Right lobe of liver (tissue), 4 donors: ENCODE measurements around the gene SETD5.

Source experiments
- POLR2A ChIP-seq: fragments of 450-650 bp; IDR thresholded peaks from one replicate; pipeline ENCODE4 v1.6.1; 2017; ENCODE audit warnings: antibody characterized with exemption, mild to moderate bottlenecking
- TF ChIP-seq, protein P1 (sequence below), 4 donors: fragments of 200-600 bp in 3 of 4; fragments of 450-650 bp in 1 of 4; IDR thresholded peaks; one replicate each; pipeline versions ENCODE4 v1.5.1 to v1.8.0; 2016 to 2022; ENCODE audit warnings: antibody characterized with exemption in 4 of 4, mild to moderate bottlenecking in 2 of 4
- donor health status: DM: no; HTN: no; CAD: no.
- donor health status: DM: no; HTN: no; CAD: no.
- donor health status: DM: no; HTN: yes; CAD: no.

- TF ChIP-seq, protein P1, sequence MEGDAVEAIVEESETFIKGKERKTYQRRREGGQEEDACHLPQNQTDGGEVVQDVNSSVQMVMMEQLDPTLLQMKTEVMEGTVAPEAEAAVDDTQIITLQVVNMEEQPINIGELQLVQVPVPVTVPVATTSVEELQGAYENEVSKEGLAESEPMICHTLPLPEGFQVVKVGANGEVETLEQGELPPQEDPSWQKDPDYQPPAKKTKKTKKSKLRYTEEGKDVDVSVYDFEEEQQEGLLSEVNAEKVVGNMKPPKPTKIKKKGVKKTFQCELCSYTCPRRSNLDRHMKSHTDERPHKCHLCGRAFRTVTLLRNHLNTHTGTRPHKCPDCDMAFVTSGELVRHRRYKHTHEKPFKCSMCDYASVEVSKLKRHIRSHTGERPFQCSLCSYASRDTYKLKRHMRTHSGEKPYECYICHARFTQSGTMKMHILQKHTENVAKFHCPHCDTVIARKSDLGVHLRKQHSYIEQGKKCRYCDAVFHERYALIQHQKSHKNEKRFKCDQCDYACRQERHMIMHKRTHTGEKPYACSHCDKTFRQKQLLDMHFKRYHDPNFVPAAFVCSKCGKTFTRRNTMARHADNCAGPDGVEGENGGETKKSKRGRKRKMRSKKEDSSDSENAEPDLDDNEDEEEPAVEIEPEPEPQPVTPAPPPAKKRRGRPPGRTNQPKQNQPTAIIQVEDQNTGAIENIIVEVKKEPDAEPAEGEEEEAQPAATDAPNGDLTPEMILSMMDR (IDR thresholded peaks at IDR 0.05), result no peak
- TF ChIP-seq POLR2A, result no peak
These were observed 33.3 kb downstream of the SETD5 start for GRCh38 chr3:9430733-9431132.
